ENCODE data around the gene ASGR2. TPM values are rescaled to one million over a fixed set of nuclear protein-coding genes. Genes with fewer than 3 reads are reported as not detected.

Gene ASGR2

DNA sequence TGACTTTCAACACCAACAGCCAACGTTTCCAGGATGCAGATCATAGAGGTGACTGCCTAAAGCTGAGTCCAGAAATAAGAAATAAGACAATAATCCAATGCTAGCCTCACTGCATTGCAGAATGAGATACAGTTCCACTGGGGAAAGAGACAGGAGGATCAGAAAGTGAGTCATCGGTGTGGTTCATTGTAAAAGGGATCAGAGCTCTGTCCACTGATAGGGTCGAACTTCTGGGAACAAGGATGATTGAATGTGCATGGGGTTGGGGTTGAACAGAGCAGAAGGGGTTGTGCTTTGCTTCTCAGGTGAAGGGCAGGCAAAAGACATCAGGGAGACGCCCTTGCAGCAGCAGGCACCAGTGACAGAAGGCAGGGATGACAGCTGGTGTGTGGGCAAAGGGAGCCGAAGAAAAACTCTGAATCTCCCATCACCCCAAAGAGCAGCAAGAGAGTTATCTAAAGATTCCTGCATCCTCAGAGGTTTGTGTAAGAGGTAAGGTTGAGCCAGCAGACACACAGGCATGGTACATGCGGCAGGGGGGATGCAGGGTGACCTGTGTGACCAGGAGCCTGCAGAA is 51.0 kb downstream of the ASGR2 start:
- Histone ChIP-seq H3K23ac (ENCODE audit: low read length) (no peak overlapping the region), H3K9ac (ENCODE audit: low read length) (no peak overlapping the region), H3K36me3 (ENCODE audit: control insufficient read depth, insufficient read depth, low read length) (no peaks in the 10 kb centered on the region), H4K8ac (ENCODE audit: low read depth, low read length) (no peak overlapping the region), H3K79me2 (ENCODE audit: control insufficient read depth, insufficient read depth, low read length) (no peaks in the 10 kb centered on the region), H3K27me3 (ENCODE audit: insufficient read depth, low read length, poor library complexity) (no peaks in the 10 kb centered on the region), H2BK15ac (replicated peaks; ENCODE audit: low read depth) (no peak overlapping the region), H3K4me1 (ENCODE audit: control insufficient read depth, low read depth, low read length) (no peaks in the 10 kb centered on the region), H3K4me2 (ENCODE audit: low read length) (no peak overlapping the region), H4K5ac (ENCODE audit: low read length) (no peak overlapping the region), H3K4me3 (ENCODE audit: low read length) (no peak overlapping the region), H3K4ac (ENCODE audit: low read depth, low read length) (no peak overlapping the region), H3K18ac (ENCODE audit: low read length) (no peak overlapping the region), H2AK5ac (ENCODE audit: low read length) (no peak overlapping the region), H2BK120ac (ENCODE audit: low read depth, low read length) (no peak overlapping the region), H2BK5ac (ENCODE audit: low read length) (no peak overlapping the region), H3K27ac (ENCODE audit: low read depth, low read length) (no peak overlapping the region), H3K79me1 (ENCODE audit: low read length) (no peaks in the 10 kb centered on the region), H3K56ac (ENCODE audit: low read length) (no peak overlapping the region)
- no peak for DNase-seq
- WGBS (ENCODE audit: extremely low coverage, insufficient coverage, low lambda C conversion rate): no CpG with 5 or more reads among the region's 6 CpGs

DNA sequence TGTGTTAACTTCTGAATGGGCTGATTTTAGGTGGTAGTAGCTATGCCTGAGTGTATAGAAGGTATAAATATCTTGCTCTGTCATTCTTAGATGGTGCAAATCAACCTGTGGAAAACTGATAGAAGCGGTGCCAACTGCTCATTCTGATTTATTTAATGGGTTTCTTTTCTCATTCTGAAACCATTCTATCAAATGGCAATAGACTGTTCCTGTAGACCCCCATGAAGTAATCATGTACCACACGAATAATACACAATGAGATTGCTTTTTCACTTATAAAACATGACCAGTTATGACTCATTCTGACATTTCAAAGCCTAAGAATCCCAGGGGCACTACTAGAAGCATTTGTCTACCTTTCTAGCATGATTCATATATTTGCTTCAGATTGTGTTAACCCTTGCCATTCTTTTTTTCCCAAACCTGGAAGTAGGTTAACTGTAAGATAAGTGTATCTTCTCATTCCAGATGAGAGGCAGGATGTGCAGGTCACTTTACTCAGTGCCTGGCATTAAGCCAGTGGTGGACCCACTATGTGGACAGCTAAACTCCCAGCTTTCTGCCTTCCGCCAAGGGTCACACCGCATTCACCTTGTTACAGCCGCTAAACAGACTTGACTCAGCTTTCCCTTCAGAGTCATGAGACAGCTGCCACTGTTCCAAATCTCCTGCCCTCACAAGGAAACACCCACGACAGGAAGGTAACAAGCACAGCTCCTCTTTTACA is 54.3 kb downstream of the ASGR2 start:
- Histone ChIP-seq H2BK5ac (ENCODE audit: low read length) (no peak overlapping the region), H2BK15ac (replicated peaks; ENCODE audit: low read depth) (no peak overlapping the region)

DNA sequence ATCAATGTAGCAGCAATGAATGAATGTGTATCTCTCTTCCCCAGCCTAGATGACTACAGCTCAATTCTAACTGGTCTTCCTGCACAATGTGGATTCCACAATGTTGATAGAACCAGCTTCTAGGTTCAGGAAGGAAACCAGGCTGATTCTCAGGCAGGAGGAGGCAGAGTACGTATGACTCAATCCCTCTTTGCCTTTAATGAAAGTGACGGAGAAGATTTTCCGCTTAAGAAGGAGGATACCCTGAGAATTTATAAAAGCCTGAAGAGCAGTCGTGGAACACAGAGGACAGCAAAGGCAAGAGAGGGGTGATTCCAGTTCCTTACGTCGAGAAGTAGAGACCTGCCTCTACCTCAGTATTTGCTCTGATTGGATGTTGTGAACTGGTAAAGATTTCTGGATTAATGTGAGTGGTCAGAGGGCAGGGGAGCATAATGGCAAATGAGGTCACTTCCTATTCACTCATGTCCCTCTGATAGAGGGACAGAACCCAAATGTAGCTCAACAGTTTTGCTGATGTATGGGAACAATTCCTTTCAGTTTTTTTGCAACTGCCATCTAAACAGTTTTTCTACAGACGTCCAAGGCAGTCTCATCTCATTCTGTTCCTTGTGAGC is 55.7 kb downstream of the ASGR2 start:
- Histone ChIP-seq H3K4me2 (ENCODE audit: low read length) (no peak overlapping the region), H3K79me1 (ENCODE audit: low read length) (no peaks in the 10 kb centered on the region), H2BK120ac (ENCODE audit: low read depth, low read length) (no peak overlapping the region), H4K5ac (ENCODE audit: low read length) (no peak overlapping the region), H3K9ac (ENCODE audit: low read length) (no peak overlapping the region), H4K8ac (ENCODE audit: low read depth, low read length) (no peak overlapping the region), H3K4me1 (ENCODE audit: control insufficient read depth, low read depth, low read length) (no peaks in the 10 kb centered on the region), H3K27ac (ENCODE audit: low read depth, low read length) (no peak overlapping the region), H3K79me2 (ENCODE audit: control insufficient read depth, insufficient read depth, low read length) (no peaks in the 10 kb centered on the region), H3K36me3 (ENCODE audit: control insufficient read depth, insufficient read depth, low read length) (no peaks in the 10 kb centered on the region), H3K4me3 (ENCODE audit: low read length) (no peak overlapping the region), H3K56ac (ENCODE audit: low read length) (no peak overlapping the region), H3K4ac (ENCODE audit: low read depth, low read length) (no peak overlapping the region), H2AK5ac (ENCODE audit: low read length) (no peak overlapping the region), H2BK5ac (ENCODE audit: low read length) (no peak overlapping the region), H3K27me3 (ENCODE audit: insufficient read depth, low read length, poor library complexity) (no peaks in the 10 kb centered on the region), H3K23ac (ENCODE audit: low read length) (no peak overlapping the region), H3K18ac (ENCODE audit: low read length) (no peak overlapping the region), H2BK15ac (replicated peaks; ENCODE audit: low read depth) (no peak overlapping the region)
- no peak for DNase-seq
- no CpG with 5 or more reads among the region's 7 CpGs for WGBS (ENCODE audit: extremely low coverage, insufficient coverage, low lambda C conversion rate)

More for the DNA sequence above, 54.3 kb downstream of the ASGR2 start:
- Histone ChIP-seq H2AK5ac (ENCODE audit: low read length) (no peak overlapping the region), H3K4me1 (ENCODE audit: control insufficient read depth, low read depth, low read length) (no peaks in the 10 kb centered on the region), H3K4me2 (ENCODE audit: low read length) (no peak overlapping the region), H3K23ac (ENCODE audit: low read length) (no peak overlapping the region), H3K4me3 (ENCODE audit: low read length) (no peak overlapping the region), H3K9ac (ENCODE audit: low read length) (no peak overlapping the region), H3K79me1 (ENCODE audit: low read length) (no peaks in the 10 kb centered on the region), H3K56ac (ENCODE audit: low read length) (no peak overlapping the region), H3K27ac (ENCODE audit: low read depth, low read length) (no peak overlapping the region), H2BK120ac (ENCODE audit: low read depth, low read length) (no peak overlapping the region), H3K4ac (ENCODE audit: low read depth, low read length) (no peak overlapping the region), H4K8ac (ENCODE audit: low read depth, low read length) (no peak overlapping the region), H3K79me2 (ENCODE audit: control insufficient read depth, insufficient read depth, low read length) (no peaks in the 10 kb centered on the region), H3K27me3 (ENCODE audit: insufficient read depth, low read length, poor library complexity) (no peaks in the 10 kb centered on the region), H3K36me3 (ENCODE audit: control insufficient read depth, insufficient read depth, low read length) (no peaks in the 10 kb centered on the region), H3K18ac (ENCODE audit: low read length) (no peak overlapping the region), H4K5ac (ENCODE audit: low read length) (no peak overlapping the region)
- no peak for DNase-seq
- WGBS (ENCODE audit: extremely low coverage, insufficient coverage, low lambda C conversion rate): no CpG with 5 or more reads among the region's 6 CpGs

DNA sequence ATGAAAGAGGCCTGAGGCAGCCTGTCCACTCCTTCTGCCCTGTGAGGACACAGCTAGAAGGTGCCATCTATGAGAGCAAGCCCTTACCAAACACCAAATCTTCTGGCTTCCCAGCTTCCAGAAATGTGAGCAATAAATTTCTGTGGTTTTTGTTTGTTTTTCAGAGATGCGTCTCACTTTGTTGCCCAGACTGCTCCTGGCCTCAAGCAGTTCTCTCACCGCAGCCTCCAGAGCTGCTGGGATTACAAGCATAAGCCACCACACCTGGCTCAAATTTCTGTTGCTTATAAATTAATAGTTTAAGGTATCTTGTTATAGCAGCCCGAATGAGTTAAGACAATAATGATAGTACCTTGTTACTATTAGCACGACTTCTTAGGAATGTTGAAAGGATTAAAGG is 58.2 kb downstream of the ASGR2 start:
- H4K5ac ChIP-seq (ENCODE audit: low read length): no peak overlapping the region
- no peak overlapping the region for H2BK120ac ChIP-seq (ENCODE audit: low read depth, low read length)
- H3K56ac ChIP-seq (ENCODE audit: low read length): no peak overlapping the region
- H3K4me2 ChIP-seq (ENCODE audit: low read length): no peak overlapping the region
- H3K27ac ChIP-seq (ENCODE audit: low read depth, low read length): no peak overlapping the region
- no peaks in the 10 kb centered on the region for H3K79me1 ChIP-seq (ENCODE audit: low read length)
- no peaks in the 10 kb centered on the region for H3K27me3 ChIP-seq (ENCODE audit: insufficient read depth, low read length, poor library complexity)
- H3K36me3 ChIP-seq (ENCODE audit: control insufficient read depth, insufficient read depth, low read length): no peaks in the 10 kb centered on the region
- H4K8ac ChIP-seq (ENCODE audit: low read depth, low read length): no peak overlapping the region
- H2AK5ac ChIP-seq (ENCODE audit: low read length): no peak overlapping the region
- H3K18ac ChIP-seq (ENCODE audit: low read length): no peak overlapping the region
- no peak overlapping the region for H3K9ac ChIP-seq (ENCODE audit: low read length)
- no peaks in the 10 kb centered on the region for H3K4me1 ChIP-seq (ENCODE audit: control insufficient read depth, low read depth, low read length)
- WGBS (ENCODE audit: extremely low coverage, insufficient coverage, low lambda C conversion rate): no CpG with 5 or more reads among the region's 4 CpGs
- H3K4me3 ChIP-seq (ENCODE audit: low read length): no peak overlapping the region
- H3K23ac ChIP-seq (ENCODE audit: low read length): no peak overlapping the region
- no peak overlapping the region for H2BK5ac ChIP-seq (ENCODE audit: low read length)
- H3K79me2 ChIP-seq (ENCODE audit: control insufficient read depth, insufficient read depth, low read length): no peaks in the 10 kb centered on the region
- no peak overlapping the region for H3K4ac ChIP-seq (ENCODE audit: low read depth, low read length)
- DNase-seq: no peak
- no peak overlapping the region for H2BK15ac ChIP-seq (replicated peaks; ENCODE audit: low read depth)

Small RNA genes within 50 kb of the gene (small RNA-seq; reads per million reads assigned to genes)
- not detected for gene AC120057.1 (ENCODE audit: insufficient read depth)
